Testis (tissue), 2 donors: ENCODE data around the gene ALOX12.

Experiments
- POLR2A ChIP-seq: fragments of 450-650 bp; IDR thresholded peaks from one replicate; pipeline ENCODE4 v1.6.1; 2017; ENCODE audit warnings: antibody characterized with exemption, mild to moderate bottlenecking, moderate library complexity
- TF ChIP-seq, protein P1 (sequence below), 3 experiments: fragments of 450-650 bp in 2 of 3; fragments of 200-600 bp in 1 of 3; sonication (generic) in 1 of 3; IDR thresholded peaks; one replicate each; pipeline ENCODE4 v1.5.1; 2016 to 2019; ENCODE audit warnings: antibody characterized with exemption in 3 of 3, mild to moderate bottlenecking in 2 of 3, moderate library complexity in 1 of 3

DNA sequence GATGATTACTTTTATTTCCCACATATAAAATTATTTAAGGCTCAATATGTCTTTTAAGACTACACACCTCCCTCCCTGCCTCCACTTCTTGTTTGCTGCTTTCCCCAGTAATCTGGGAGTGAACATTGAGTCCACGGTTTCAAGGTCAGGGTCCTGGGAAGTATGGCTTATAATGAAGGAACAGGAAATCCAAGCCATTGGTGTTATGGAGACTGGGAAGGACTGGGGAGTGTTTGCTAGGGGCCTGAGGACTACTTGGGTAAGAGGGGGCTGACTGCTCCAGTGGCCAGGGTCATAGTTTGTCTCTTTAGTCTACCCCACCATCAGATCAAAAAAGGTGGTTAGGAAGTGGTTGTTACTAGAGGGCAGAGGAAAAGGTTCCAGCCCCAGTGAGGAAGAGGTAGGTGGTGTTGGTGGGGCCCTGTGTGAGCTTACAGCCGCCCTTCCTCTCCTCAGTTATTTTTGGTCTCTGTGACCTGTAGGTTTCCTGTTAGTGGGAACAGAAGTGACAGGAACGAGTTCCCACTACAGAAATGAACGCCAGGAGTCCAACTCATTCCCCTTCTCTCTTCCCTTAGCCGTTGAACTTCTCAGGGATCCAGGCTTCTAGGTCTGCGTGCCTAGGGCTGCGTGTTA, 39.2 kb downstream of the ALOX12 start:
- TF ChIP-seq, protein P1, sequence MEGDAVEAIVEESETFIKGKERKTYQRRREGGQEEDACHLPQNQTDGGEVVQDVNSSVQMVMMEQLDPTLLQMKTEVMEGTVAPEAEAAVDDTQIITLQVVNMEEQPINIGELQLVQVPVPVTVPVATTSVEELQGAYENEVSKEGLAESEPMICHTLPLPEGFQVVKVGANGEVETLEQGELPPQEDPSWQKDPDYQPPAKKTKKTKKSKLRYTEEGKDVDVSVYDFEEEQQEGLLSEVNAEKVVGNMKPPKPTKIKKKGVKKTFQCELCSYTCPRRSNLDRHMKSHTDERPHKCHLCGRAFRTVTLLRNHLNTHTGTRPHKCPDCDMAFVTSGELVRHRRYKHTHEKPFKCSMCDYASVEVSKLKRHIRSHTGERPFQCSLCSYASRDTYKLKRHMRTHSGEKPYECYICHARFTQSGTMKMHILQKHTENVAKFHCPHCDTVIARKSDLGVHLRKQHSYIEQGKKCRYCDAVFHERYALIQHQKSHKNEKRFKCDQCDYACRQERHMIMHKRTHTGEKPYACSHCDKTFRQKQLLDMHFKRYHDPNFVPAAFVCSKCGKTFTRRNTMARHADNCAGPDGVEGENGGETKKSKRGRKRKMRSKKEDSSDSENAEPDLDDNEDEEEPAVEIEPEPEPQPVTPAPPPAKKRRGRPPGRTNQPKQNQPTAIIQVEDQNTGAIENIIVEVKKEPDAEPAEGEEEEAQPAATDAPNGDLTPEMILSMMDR (IDR thresholded peaks at IDR 0.05), result no peak
- TF ChIP-seq POLR2A, result no peak
